ENCODE data around the gene NCOA7.
"Not testable (repeated sequence)": the region's sequence is repeated elsewhere in the genome, so short reads cannot be mapped to it uniquely, and the experiment has no call there.

Gene NCOA7

DNA sequence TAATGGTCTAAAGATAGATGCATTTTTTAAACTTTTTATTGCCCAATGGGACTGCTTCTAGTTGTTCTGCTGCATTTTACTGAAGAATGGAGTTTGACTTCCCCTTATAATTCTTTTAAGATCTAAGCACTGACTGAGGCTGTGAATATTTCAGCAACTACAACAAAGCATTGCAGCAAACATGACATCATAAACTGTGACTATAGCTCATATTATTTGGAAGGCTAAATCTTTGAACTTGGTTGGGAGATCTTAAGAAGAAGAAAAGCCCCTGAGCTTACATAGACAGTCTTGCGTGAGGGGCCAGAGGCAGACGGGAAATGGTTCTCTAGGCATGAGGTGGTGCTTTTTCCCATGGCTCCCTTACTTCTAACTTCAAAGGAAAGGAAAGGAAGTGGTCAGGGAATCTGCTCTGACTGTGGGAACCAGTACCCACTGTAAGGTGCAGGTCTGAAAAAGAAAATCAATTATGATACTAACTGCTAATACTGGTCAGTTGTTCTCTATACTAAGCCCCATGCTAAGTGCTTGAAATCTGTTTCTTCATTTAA lies 26.6 kb upstream of the NCOA7 start:
- peaks cover 100% of the 10 kb centered on the region for H3K27me3 ChIP-seq
- no peaks in the 10 kb centered on the region for H3K9me3 ChIP-seq
- no peaks in the 10 kb centered on the region for H3K36me3 ChIP-seq
- TF ChIP-seq, protein P1, sequence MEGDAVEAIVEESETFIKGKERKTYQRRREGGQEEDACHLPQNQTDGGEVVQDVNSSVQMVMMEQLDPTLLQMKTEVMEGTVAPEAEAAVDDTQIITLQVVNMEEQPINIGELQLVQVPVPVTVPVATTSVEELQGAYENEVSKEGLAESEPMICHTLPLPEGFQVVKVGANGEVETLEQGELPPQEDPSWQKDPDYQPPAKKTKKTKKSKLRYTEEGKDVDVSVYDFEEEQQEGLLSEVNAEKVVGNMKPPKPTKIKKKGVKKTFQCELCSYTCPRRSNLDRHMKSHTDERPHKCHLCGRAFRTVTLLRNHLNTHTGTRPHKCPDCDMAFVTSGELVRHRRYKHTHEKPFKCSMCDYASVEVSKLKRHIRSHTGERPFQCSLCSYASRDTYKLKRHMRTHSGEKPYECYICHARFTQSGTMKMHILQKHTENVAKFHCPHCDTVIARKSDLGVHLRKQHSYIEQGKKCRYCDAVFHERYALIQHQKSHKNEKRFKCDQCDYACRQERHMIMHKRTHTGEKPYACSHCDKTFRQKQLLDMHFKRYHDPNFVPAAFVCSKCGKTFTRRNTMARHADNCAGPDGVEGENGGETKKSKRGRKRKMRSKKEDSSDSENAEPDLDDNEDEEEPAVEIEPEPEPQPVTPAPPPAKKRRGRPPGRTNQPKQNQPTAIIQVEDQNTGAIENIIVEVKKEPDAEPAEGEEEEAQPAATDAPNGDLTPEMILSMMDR (IDR thresholded peaks at IDR 0.05) = no peak
- H3K4me3 ChIP-seq (ENCODE audit: low read depth in 1 of 2, low read length in 1 of 2) = no peak overlapping the region
- no peak overlapping the region for H3K27ac ChIP-seq
- H3K4me1 ChIP-seq (ENCODE audit: control insufficient read depth in 1 of 2, insufficient read depth in 1 of 2, low read depth in 1 of 2, low read length in 1 of 2) = no peaks in the 10 kb centered on the region

DNA sequence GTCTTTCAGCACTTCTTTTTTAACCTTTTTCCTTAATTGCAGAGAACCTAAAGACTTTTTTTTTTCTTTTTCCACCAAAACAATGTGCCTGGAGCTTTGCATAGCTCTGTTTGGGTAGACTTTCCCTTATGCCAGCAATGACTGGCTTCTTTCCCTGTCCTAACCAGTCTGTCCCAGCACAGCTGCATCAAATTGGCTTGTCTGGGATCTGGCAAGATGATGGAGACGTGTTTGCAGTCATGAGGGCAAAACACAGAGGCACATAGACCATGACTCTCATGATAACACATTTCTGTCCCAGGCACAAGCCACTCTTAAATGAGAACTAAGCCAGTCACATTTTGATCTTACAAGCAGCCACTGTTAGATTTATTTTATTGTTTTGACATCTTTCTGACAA lies 24.8 kb upstream of the NCOA7 start:
- no peaks in the 10 kb centered on the region for H3K36me3 ChIP-seq
- no peaks in the 10 kb centered on the region for H3K9me3 ChIP-seq
- TF ChIP-seq, protein P1 (IDR thresholded peaks at IDR 0.05) = no peak
- peaks cover 86% of the 10 kb centered on the region for H3K27me3 ChIP-seq
- H3K4me3 ChIP-seq (ENCODE audit: low read depth in 1 of 2, low read length in 1 of 2) = no peak overlapping the region
- H3K27ac ChIP-seq = no peak overlapping the region
- H3K4me1 ChIP-seq (ENCODE audit: control insufficient read depth in 1 of 2, insufficient read depth in 1 of 2, low read depth in 1 of 2, low read length in 1 of 2) = no peaks in the 10 kb centered on the region

DNA sequence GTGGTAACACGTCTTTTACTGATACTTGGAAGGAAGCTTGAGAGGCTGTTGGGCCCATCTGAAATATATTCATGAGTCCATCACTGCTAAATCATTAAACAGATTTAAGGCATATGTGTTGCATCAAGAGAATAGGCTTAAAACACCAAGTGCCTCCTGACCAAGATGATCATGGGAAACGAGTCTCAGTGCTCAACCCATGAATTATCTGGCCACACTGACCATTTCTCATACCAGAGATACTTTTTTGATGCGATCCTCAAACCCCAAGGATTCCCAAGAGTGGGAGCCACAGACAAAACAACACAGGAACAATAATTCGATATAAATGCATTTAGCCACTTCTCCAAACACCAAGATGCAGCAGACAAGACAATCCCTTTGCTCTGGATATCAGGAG lies 24.1 kb upstream of the NCOA7 start:
- H3K4me3 ChIP-seq (ENCODE audit: low read depth in 1 of 2, low read length in 1 of 2) = no peak overlapping the region
- peaks cover 79% of the 10 kb centered on the region for H3K27me3 ChIP-seq
- no peaks in the 10 kb centered on the region for H3K36me3 ChIP-seq
- no peaks in the 10 kb centered on the region for H3K9me3 ChIP-seq
- H3K27ac ChIP-seq = no peak overlapping the region
- no peaks in the 10 kb centered on the region for H3K4me1 ChIP-seq (ENCODE audit: control insufficient read depth in 1 of 2, insufficient read depth in 1 of 2, low read depth in 1 of 2, low read length in 1 of 2)
- TF ChIP-seq, protein P1 (IDR thresholded peaks at IDR 0.05) = no peak

DNA sequence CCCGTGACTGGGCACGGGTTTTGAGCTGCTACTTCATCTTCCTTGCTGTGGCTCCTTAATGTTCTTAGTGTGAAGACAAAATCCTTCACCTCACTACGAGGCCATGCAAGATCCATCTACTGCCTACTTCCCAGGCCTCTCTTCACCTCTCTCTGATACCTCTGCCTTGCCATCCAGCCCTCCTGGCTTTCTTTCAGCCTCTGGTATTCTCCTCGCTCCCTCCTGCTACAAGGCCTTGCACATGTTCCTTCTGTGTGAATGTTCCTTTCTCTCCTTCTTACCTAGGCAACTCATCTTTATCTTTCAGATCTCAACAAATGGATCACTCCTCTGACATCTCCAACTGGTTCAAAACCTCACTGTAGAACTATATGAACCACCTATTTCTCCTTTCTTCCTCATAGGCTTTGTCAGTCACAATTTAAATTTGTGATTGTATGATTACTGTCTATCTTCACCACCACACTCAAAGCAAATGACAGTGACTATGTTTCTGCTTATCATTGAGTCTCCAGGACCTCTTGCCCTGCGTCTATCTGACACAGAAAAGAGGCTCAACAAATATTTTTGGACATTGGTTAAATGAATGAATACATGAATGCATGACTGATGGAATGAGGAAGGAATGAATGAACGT lies 21.5 kb upstream of the NCOA7 start:
- H3K4me3 ChIP-seq (ENCODE audit: low read depth in 1 of 2, low read length in 1 of 2) = no peak overlapping the region
- H3K36me3 ChIP-seq = no peaks in the 10 kb centered on the region
- H3K27ac ChIP-seq = no peak overlapping the region
- peaks cover 67% of the 10 kb centered on the region for H3K27me3 ChIP-seq
- H3K9me3 ChIP-seq = no peaks in the 10 kb centered on the region
- no peaks in the 10 kb centered on the region for H3K4me1 ChIP-seq (ENCODE audit: control insufficient read depth in 1 of 2, insufficient read depth in 1 of 2, low read depth in 1 of 2, low read length in 1 of 2)
- TF ChIP-seq, protein P1 (IDR thresholded peaks at IDR 0.05) = no peak

DNA sequence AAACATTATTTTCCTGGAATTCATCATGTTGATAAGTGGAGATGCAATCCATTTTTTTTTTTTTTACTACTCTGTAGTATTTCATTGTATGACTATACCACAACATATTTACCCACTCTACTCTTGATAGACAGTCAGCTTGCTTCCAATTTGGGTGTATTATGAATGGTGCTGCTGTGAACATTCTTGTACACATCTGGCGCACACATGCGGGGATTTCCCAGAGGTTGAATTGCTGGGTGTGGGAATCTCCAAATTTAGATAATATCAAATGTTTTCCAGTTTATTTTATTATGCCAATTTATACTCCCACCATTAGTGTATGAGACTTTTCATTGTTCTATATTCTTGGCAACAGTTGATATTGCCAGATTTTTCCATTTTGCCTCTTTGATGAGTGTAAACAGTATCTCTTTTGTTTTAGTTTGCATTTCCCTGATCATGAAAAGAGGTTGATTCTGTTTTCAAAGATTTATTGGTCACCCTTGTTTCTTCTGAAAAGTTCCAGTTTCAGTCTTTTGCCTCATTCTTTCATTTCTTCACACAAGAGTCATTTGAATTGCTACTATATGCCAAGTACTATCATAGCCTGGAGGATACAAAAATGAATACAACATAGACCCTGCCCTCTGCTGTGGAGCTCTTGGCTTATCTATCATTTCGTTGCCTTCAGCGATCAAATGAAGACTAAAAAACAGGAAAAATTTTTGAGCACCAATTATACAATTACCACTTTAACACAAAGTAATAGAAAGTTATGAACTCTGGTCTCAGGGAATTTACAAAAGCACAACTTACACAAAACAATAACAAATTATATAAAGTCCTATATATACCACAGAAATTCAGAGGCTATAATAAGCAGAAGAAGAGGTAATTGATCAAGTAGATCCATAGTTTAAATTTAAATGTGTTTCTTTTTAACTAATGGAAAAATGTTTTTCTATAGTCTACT lies 17.1 kb upstream of the NCOA7 start:
- Histone ChIP-seq H3K36me3 (no peaks in the 10 kb centered on the region), H3K27ac (no peak overlapping the region), H3K4me1 (ENCODE audit: control insufficient read depth in 1 of 2, insufficient read depth in 1 of 2, low read depth in 1 of 2, low read length in 1 of 2) (no peaks in the 10 kb centered on the region), H3K4me3 (ENCODE audit: low read depth in 1 of 2, low read length in 1 of 2) (no peak overlapping the region), H3K27me3 (peaks cover 38% of the 10 kb centered on the region), H3K9me3 (no peaks in the 10 kb centered on the region)
- TF ChIP-seq, protein P1 (IDR thresholded peaks at IDR 0.05) = no peak

DNA sequence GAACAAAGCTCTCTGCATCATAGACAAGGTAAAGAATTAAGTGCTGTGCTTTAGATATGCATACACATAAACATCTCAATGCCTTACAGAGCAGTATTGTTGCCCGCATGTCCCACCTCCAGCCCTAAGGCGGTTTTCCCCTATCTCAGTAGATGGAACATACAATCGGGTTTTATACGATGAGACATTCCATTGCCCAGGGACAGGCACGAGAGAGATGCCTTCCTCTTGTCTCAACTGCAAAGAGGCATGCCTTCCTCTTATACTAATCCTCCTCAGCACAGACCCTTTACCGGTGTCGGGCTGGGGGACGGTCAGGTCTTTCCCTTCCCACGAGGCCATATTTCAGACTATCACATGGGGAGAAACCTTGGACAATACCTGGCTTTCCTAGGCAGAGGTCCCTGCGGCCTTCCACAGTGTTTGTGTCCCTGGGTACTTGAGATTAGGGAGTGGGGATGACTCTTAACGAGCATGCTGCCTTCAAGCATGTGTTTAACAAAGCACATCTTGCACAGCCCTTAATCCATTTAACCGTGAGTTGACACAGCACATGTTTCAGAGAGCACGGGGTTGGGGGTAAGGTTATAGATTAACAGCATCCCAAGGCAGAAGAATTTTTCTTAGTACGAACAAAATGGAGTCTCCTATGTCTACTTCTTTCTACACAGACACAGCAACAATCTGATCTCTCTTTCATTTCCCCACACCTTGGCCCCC lies 14.5 kb upstream of the NCOA7 start:
- not testable (repeated sequence) for H3K36me3 ChIP-seq; H3K9me3 ChIP-seq; H3K27ac ChIP-seq; H3K4me3 ChIP-seq (ENCODE audit: low read depth in 1 of 2, low read length in 1 of 2)
- Histone ChIP-seq H3K27me3 (peaks cover 29% of the 10 kb centered on the region), H3K4me1 (ENCODE audit: control insufficient read depth in 1 of 2, insufficient read depth in 1 of 2, low read depth in 1 of 2, low read length in 1 of 2) (peaks cover 11 to 14% of the 10 kb centered on the region in 2 experiments)

Measured in neutrophil (primary cell).